Suprapubic skin (tissue), 4 donors: ENCODE results near the gene EPB41L4B. TPM values are rescaled to one million over a fixed set of nuclear protein-coding genes. Genes with fewer than 3 reads are reported as not detected.
A peak's percentile ranks its signal among the peaks of the same experiment; 100 is the strongest.

Experiments
- DNase-seq, 2 donors: peaks; one replicate each; pipeline ENCODE4 v3.0.0-alpha.2; 2019; ENCODE audit warnings: low spot score in 2 of 2
- H3K27ac ChIP-seq: fragments of 200-600 bp; sonication (generic); one replicate; pipeline ENCODE4 v1.5.1; 2019
- H3K27me3 ChIP-seq: fragments of 200-600 bp; sonication (generic); one replicate; pipeline ENCODE4 v1.5.1; 2019
- H3K36me3 ChIP-seq: fragments of 200-600 bp; sonication (generic); one replicate; pipeline ENCODE4 v1.5.1; 2019
- H3K4me1 ChIP-seq: fragments of 200-600 bp; sonication (generic); one replicate; pipeline ENCODE4 v1.5.1; 2019
- H3K4me3 ChIP-seq: fragments of 200-600 bp; sonication (generic); one replicate; pipeline ENCODE4 v1.5.1; 2019; ENCODE audit warnings: mild to moderate bottlenecking
- H3K9me3 ChIP-seq: fragments of 200-600 bp; sonication (generic); one replicate; pipeline ENCODE4 v1.5.1; 2019
- CTCF ChIP-seq, 2 donors: fragments of 200-600 bp in 1 of 2; fragments of 450-650 bp in 1 of 2; sonication (generic) in 1 of 2; IDR thresholded peaks; one replicate each; pipeline ENCODE4 v1.5.1; 2016 to 2019; ENCODE audit warnings: antibody characterized with exemption in 2 of 2, mild to moderate bottlenecking in 1 of 2, moderate library complexity in 1 of 2
- EP300 ChIP-seq: sonication (generic); formaldehyde crosslinking; IDR thresholded peaks from one replicate; pipeline ENCODE4 v1.6.1; 2017; ENCODE audit warnings: antibody characterized with exemption
- POLR2A ChIP-seq, 2 donors: fragments of 450-650 bp; IDR thresholded peaks; one replicate each; pipeline ENCODE4 v1.6.1; 2017; ENCODE audit warnings: antibody characterized with exemption in 2 of 2, mild to moderate bottlenecking in 2 of 2, moderate library complexity in 2 of 2
- POLR2AphosphoS5 ChIP-seq, 3 donors: sonication (generic); formaldehyde crosslinking; IDR thresholded peaks; one replicate each; pipeline ENCODE4 v1.6.1; 2017; ENCODE audit warnings: antibody characterized with exemption in 3 of 3
- WGBS: methylation state at CpG from one replicate; pipeline ENCODE4 v1.1.5; 2018; 5-methylcytosine and 5-hydroxymethylcytosine counted together
- total RNA-seq, 4 donors: library from RNA; depleted of rRNA; stranded (reverse); fragments of >200 nt; gene quantifications; one replicate each; pipeline ENCODE4 v1.1.0, GENCODE V29; 2016

Gene EPB41L4B
- total RNA-seq, 4 donors from 2014 or later, result 22.4 to 27.4 (median 25.1) TPM

GRCh38 chr9:109179801-109180523, 140.9 kb downstream of the EPB41L4B start:
- TF ChIP-seq POLR2A (IDR thresholded peaks at IDR 0.05) (no peak), CTCF (IDR thresholded peaks at IDR 0.05) (no peak), POLR2AphosphoS5 (IDR thresholded peaks at IDR 0.05) (no peak), EP300 (no peak)
- Histone ChIP-seq H3K9me3 (no peaks in the 10 kb centered on the region), H3K36me3 (no peaks in the 10 kb centered on the region), H3K4me3 (no peak overlapping the region), H3K27me3 (no peaks in the 10 kb centered on the region), H3K27ac (no peak overlapping the region), H3K4me1 (no peaks in the 10 kb centered on the region)
- WGBS, result 63% methylated on average over 8 of the region's 9 CpGs
- peak in 1 of 2 donors; percentile 26 for DNase-seq

DNA sequence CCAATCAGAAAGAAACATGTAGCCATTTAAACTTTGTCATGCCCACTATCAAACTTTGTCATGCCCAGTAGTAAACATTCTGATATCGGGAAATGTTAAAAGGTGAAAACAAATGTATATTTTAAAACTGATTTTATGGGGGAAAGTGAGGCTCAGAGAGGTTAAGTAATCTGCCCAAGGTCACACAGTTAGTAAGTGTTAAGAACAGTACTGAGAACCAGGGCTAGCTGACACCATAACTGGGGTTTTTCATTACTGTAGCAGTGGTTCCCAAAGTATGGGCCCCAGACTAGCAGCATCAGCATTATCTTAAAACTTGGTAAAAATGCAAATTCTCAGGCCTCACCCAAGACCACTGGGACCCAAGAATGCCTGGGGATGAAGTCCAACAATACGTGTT, 143.9 kb downstream of the EPB41L4B start:
- Histone ChIP-seq H3K4me1 (no peaks in the 10 kb centered on the region), H3K27me3 (no peaks in the 10 kb centered on the region), H3K36me3 (no peaks in the 10 kb centered on the region), H3K4me3 (no peak overlapping the region), H3K9me3 (no peaks in the 10 kb centered on the region), H3K27ac (no peak overlapping the region)
- DNase-seq, result no peak
- no peak for TF ChIP-seq CTCF (IDR thresholded peaks at IDR 0.05)
- no peak for TF ChIP-seq EP300
- TF ChIP-seq POLR2A (IDR thresholded peaks at IDR 0.05), result no peak
- no peak for TF ChIP-seq POLR2AphosphoS5 (IDR thresholded peaks at IDR 0.05)
- 91% methylated on average over 2 of the region's 2 CpGs for WGBS

GRCh38 chr9:109176386-109176785, 144.5 kb downstream of the EPB41L4B start:
- no peak for TF ChIP-seq POLR2A (IDR thresholded peaks at IDR 0.05)
- no peak for TF ChIP-seq POLR2AphosphoS5 (IDR thresholded peaks at IDR 0.05)
- TF ChIP-seq CTCF (IDR thresholded peaks at IDR 0.05), result no peak
- TF ChIP-seq EP300, result no peak
- whole genome bisulfite sequencing, result 70% methylated on average over 8 of the region's 8 CpGs
- H3K27me3 ChIP-seq, result no peaks in the 10 kb centered on the region
- no peaks in the 10 kb centered on the region for H3K36me3 ChIP-seq
- H3K4me3 ChIP-seq, result no peak overlapping the region
- H3K4me1 ChIP-seq, result no peaks in the 10 kb centered on the region
- H3K27ac ChIP-seq, result no peak overlapping the region
- DNase-seq, result no peak
- no peaks in the 10 kb centered on the region for H3K9me3 ChIP-seq

GRCh38 chr9:109172935-109173334, 147.9 kb downstream of the EPB41L4B start:
- H3K9me3 ChIP-seq, result no peaks in the 10 kb centered on the region
- no peak for DNase-seq
- H3K27ac ChIP-seq, result no peak overlapping the region
- H3K4me3 ChIP-seq, result no peak overlapping the region
- 52% methylated on average over 1 of the region's 1 CpG for WGBS
- peaks cover 5% of the 10 kb centered on the region for H3K27me3 ChIP-seq
- no peaks in the 10 kb centered on the region for H3K36me3 ChIP-seq
- no peaks in the 10 kb centered on the region for H3K4me1 ChIP-seq
- no peak for TF ChIP-seq POLR2A (IDR thresholded peaks at IDR 0.05)
- no peak for TF ChIP-seq CTCF (IDR thresholded peaks at IDR 0.05)
- no peak for TF ChIP-seq POLR2AphosphoS5 (IDR thresholded peaks at IDR 0.05)
- TF ChIP-seq EP300, result no peak

- Histone ChIP-seq H3K36me3 (no peaks in the 10 kb centered on the region), H3K27ac (no peak overlapping the region), H3K27me3 (peaks cover 15% of the 10 kb centered on the region), H3K9me3 (no peaks in the 10 kb centered on the region), H3K4me3 (no peak overlapping the region), H3K4me1 (peaks cover 5% of the 10 kb centered on the region)
- DNase-seq, result no peak
- no peak for TF ChIP-seq EP300
- no peak for TF ChIP-seq POLR2A (IDR thresholded peaks at IDR 0.05)
- no peak for TF ChIP-seq CTCF (IDR thresholded peaks at IDR 0.05)
- no peak for TF ChIP-seq POLR2AphosphoS5 (IDR thresholded peaks at IDR 0.05)
- 64% methylated on average over 3 of the region's 3 CpGs for WGBS
Observed at GRCh38 chr9:109171926-109172325, 148.9 kb downstream of the EPB41L4B start.
